Dedifferentiated amniotic fluid mesenchymal stem cell (primary cell): ENCODE results near the gene ACSBG1.

Experiments
- DNase-seq: peaks from one replicate; pipeline ENCODE4 v3.0.0-alpha.2; 2016; ENCODE audit errors: extremely low spot score

The ACSBG1 gene

DNA sequence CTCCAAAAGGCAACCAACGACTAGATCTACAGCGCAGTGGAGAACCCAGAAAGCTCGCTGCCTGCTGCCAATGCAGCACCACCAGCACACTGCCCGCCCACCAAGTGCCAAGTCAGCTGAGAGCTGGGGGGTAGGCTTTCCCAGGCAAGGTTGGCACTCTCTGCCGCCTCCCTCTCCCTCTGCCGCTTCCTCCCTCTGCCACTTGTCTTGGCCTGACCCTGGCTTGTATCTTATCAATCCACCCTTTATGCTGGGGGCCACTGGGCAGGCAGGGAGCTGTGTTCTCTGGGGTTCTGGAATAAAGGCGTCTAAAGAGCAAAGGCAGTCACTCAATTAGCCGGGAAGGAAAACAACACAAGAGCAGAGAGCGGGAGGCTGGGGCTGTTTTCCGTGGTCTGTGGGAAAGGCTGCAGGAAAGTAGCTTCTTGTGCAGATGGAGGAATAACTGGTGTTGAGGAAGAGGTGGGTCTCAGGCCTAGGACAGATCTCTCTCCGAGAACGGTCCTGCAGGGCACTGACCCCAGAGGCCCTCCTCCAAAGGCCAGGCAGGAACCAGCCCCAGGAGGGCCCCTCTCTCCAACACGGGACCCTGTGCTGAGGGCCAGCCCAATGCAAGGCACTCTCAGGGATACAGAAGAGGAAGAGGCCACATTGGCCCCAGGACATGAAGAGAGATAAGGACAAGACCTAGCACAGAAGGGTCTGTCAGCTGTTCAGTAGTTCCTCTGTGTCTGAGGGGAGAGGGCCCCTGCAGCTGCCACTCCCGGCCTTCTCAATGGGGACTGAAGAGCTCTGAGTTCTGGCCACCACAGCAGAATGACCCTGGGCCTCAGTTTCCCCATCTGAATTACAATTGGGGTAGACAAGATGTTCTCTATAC is 30.8 kb downstream of the ACSBG1 start:
- DNase-seq = no peak

- DNase-seq = no peak
Measured at GRCh38 chr15:78201281-78202190, 32.8 kb downstream of the ACSBG1 start.

GRCh38 chr15:78200276-78200930 is 34.0 kb downstream of the ACSBG1 start:
- DNase-seq = no peak

DNA sequence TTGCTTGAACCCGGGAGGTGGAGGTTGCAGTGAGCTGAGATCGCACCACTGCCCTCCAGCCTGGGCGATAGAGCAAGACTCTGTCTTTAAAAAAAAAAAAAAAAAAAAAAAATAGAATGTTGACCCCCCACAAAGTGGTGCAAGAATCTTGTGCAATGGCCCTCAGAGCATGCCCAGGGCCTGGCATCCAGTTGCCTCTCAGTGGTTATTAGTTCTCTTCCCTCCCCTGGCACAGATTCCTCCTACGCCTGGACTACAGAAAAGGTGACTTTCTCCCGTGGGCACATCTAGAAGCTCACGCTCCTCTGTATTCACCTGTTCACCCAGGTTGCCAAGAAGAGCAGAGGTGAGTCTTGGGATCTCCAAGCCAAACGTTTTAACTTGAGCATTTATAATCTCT is 36.7 kb downstream of the ACSBG1 start:
- DNase-seq = no peak

- no peak for DNase-seq
Measured at GRCh38 chr15:78195735-78196201, 38.6 kb downstream of the ACSBG1 start.

- DNase-seq = no peak
Measured at GRCh38 chr15:78194568-78194925, 39.8 kb downstream of the ACSBG1 start.

GRCh38 chr15:78193731-78194567 is 40.4 kb downstream of the ACSBG1 start:
- DNase-seq = no peak

DNA sequence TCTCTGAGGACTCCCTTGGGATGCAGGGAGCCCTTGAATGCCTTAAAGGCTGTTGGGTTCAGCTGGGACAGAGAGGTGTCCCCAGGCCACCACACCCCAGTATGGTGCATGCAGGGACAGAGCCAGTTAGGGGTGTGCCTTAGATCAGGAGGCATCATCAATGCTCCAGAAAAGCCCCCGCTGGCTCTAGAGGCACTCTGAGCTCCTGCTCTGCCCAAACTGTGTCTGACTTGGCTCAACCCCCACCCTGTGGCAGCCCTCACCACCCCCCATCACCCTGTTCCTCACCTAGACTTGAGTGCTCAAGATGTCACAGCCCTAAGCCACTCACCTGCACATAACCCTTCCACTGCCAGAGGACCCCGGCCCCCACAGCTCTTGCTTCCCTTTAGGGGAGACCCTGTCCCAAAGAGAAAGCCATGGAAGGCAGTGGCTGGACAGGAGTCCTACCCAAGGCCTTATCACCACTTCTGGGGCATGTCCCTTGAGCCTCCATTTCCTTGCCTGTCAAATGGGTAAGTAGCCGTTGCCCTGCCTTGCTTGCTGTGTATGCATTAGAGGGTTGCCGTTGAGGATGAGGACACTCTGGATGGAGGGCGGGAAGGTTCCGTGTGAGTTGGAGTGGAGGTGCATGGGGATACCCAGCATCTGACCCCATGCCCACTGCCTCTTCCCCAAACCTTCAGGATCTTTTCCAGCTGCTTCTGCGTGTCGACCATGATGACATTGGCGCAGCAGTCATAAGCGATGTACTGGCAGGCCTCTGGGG is 41.4 kb downstream of the ACSBG1 start:
- DNase-seq = no peak

- no peak for DNase-seq
Measured at GRCh38 chr15:78182821-78183220, 51.5 kb downstream of the ACSBG1 start.

DNA sequence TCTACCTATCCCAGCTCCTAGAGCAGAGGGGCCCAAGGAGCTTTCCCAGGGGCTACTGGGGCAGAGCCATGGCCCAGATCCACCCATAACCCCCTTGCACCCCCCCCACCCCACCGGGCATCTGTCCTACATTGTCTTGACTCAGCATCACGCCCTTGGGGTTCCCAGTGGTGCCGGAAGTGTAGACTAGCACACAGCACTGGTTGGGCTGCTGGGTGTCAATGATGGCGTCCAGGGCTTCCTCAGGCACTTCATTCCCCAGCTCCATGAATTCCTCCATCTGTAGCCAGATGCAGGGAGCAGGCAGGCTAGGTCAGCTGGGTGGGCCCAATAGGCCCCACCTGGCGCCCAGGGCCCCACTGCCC is 52.0 kb downstream of the ACSBG1 start:
- DNase-seq = no peak

DNA sequence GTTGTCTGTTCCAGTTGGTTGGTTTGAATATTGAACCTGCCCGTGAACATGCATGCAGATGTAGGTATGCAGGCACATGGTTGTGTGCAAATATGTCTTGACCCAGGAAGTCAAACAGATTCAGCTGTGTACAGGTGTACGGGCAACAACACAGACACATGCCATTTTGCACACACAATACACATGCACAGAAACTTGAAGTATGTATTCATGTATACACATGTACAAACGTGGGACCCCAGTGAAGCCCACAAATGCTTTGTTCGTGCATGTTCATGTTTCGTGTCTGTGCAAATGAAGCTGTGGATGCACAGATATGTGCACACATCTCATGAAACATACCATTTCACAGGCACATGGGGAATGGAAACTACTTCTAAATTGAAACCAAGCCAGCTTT is 54.5 kb downstream of the ACSBG1 start:
- DNase-seq = no peak

DNA sequence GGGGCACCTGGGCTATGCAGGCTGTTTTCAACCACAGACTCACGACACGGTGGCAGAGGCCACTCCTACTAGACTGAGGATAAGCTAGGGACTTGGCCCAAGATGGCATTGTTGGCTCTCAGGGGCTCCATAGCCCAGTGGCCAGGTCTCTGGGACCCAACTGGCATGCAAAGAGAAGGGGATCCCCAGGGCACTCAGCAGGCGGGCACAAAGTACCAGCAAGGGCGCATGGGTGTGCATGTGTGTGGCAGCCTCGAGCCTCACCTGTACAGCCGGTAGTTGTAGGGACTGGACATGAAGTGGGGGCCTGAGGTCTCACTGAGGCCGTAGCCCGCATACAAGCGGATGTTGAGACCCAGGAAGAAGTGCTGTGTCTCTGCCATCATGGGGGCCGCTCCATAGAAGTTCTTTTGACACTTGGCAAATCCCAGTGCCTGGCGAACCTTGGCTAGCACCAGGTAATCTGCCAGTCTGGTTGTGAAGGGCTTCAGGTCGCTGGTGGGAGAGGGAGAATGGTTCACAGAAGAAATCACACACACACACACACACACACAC is 55.0 kb downstream of the ACSBG1 start:
- DNase-seq = no peak

GRCh38 chr15:78178064-78178463 is 56.3 kb downstream of the ACSBG1 start:
- DNase-seq = no peak

DNA sequence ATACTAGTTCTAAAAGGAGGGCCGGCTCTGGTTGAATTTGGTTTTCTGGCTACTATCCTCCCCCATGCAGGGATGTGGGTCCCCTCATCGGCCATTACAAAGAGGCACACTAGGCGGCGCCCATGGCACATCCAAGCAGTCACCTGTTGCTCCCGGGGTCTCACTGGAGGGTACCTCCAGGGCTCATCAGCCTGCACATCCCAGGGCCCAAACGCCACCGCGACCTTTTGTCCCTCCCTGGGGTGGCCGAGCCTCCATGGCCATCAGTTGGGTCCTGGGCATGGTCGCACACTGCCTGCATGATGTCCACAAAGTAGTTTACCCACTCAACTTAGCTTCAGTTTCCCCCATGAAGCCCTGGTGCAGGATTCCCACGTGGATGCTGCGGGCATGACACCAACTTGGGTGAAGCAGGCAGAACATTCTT is 56.9 kb downstream of the ACSBG1 start:
- DNase-seq = no peak

DNA sequence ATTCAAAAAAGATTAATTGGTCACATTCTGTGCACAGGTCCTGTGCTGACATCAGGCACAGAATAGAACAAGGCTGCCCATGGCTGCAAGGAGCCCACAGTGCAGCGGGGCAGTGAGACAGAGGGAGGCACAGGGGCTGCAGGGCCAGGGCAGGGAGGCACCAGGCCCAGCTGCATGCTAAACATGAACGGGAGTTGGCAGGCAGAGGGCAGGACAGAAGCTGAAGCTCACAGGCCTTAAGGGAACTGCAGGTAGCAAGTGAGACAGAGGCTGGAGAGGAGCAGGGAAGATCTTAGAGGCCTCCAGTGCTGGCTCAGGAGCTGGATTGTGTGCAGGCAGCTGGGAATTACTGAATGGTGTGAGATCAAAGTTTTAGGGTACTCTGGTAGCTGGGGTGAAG is 59.0 kb downstream of the ACSBG1 start:
- no peak for DNase-seq

- no peak for DNase-seq
Measured at GRCh38 chr15:78174401-78174800, 60.0 kb downstream of the ACSBG1 start.

DNA sequence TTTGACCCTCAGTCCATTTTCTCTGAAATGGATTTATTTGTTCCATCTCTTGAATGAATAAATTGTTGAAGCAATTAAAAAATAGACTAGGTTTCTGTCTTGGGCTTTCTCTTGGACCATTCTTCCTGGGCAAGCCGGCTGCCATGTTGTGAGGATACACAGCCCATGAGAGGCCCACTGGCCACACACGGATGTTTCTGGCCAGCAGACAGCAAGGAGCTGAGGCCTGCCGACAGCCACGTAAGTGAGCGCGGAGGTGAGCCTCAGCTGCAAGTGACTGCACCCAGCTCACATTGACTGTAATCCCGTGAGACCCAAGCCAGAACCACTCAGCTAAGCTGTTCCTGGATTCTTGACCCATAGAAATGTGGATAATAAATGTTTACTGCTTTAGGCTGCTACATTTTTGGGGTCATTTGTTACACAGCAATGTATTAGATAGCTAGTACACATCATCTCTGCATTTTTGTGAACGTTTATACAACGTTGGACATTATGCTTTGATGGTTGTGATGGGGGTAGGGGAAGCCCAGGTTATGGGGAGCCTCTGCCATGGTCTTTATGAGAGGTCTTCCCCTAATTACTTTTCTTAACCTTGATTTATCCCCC is 62.4 kb downstream of the ACSBG1 start:
- no peak for DNase-seq

GRCh38 chr15:78170848-78171773 is 63.3 kb downstream of the ACSBG1 start:
- DNase-seq = no peak

- DNase-seq = no peak
Measured at GRCh38 chr15:78168608-78169007, 65.8 kb downstream of the ACSBG1 start.
